ENCODE data around the gene PAN2.

- no peak for TF ChIP-seq CTCF (IDR thresholded peaks at IDR 0.05)
- no peak for TF ChIP-seq POLR2A (IDR thresholded peaks at IDR 0.05; ENCODE audit: low read depth)
- TF ChIP-seq EP300 (IDR thresholded peaks at IDR 0.05), result no peak
- TF ChIP-seq POLR2AphosphoS5 (IDR thresholded peaks at IDR 0.05), result no peak
These were observed 642 bp upstream of the PAN2 start for GRCh38 chr12:56334490-56334793.

Data from esophagus muscularis mucosa (tissue), 4 donors.